Natural killer cell (primary cell): ENCODE data around the gene METTL3. TPM values are rescaled to one million over a fixed set of nuclear protein-coding genes. Genes with fewer than 3 reads are reported as not detected.
A peak's percentile ranks its signal among the peaks of the same experiment; 100 is the strongest.

Experiments
- ATAC-seq, 3 donors: fragments of 150-1000 bp in 2 of 3; fragments of 200-7000 bp in 1 of 3; cut with Tn5 transposase; 1 replicate in 1 of 3; 2 replicates in 2 of 3; pipeline ENCODE4 v1.10.0; 2021; ENCODE audit warnings: mild to moderate bottlenecking in 2 of 3, moderate library complexity in 2 of 3
- DNase-seq, 2 donors: peaks; one replicate each; pipeline versions ENCODE4 v3.0.0 to v3.0.0-alpha.2; 2013 to 2021; ENCODE audit warnings: mixed read lengths in 1 of 2
- H3K27ac ChIP-seq: one replicate; pipeline ENCODE4 v1.5.1; 2013; ENCODE audit warnings: mild to moderate bottlenecking, low read length
- H3K27me3 ChIP-seq: one replicate; pipeline ENCODE4 v1.6.1; 2013; ENCODE audit warnings: low read length; ENCODE audit not compliant: control insufficient read depth, insufficient read depth
- H3K36me3 ChIP-seq: one replicate; pipeline ENCODE4 v1.6.1; 2013; ENCODE audit warnings: low read length; ENCODE audit not compliant: control insufficient read depth, insufficient read depth
- H3K4me1 ChIP-seq: one replicate; pipeline ENCODE4 v1.6.1; 2013; ENCODE audit warnings: low read length; ENCODE audit not compliant: control insufficient read depth, insufficient read depth
- H3K4me3 ChIP-seq: one replicate; pipeline ENCODE4 v1.5.1; 2013; ENCODE audit warnings: low read length
- H3K9me3 ChIP-seq: one replicate; pipeline ENCODE4 v1.6.1; 2013; ENCODE audit warnings: low read length; ENCODE audit not compliant: control insufficient read depth, insufficient read depth
- H3K27ac Mint-ChIP-seq, 2 donors: one replicate each; pipeline ENCODE4 v1.8.0; 2022; ENCODE audit warnings: mild to moderate bottlenecking in 2 of 2, mixed read lengths in 2 of 2, moderate library complexity in 1 of 2
- H3K27me3 Mint-ChIP-seq, 2 donors: one replicate each; pipeline ENCODE4 v1.8.0; 2022; ENCODE audit warnings: low read depth in 2 of 2, mixed read lengths in 2 of 2
- H3K36me3 Mint-ChIP-seq: one replicate; pipeline ENCODE4 v1.8.0; 2022; ENCODE audit warnings: mixed read lengths
- H3K4me1 Mint-ChIP-seq, 2 donors: one replicate each; pipeline ENCODE4 v1.8.0; 2022; ENCODE audit warnings: mixed read lengths in 2 of 2
- H3K4me3 Mint-ChIP-seq: one replicate; pipeline ENCODE4 v1.8.0; 2022; ENCODE audit warnings: mild to moderate bottlenecking, moderate library complexity, mixed read lengths
- H3K9me3 Mint-ChIP-seq, 2 donors: one replicate each; pipeline ENCODE4 v1.8.0; 2022; ENCODE audit warnings: mixed read lengths in 2 of 2
- WGBS: methylation state at CpG from one replicate; pipeline ENCODE4 v1.1.7; 2013; ENCODE audit warnings: missing lambda C conversion rate; ENCODE audit not compliant: insufficient coverage; 5-methylcytosine and 5-hydroxymethylcytosine counted together
- intact Hi-C: fragments of 100-400 bp; cut with micrococcal nuclease; formaldehyde crosslinking; loops from one replicate; pipeline ENCODE4 v1.14.2; 2022
- total RNA-seq, 4 donors: library from RNA; stranded (reverse); fragments of 120-200 nt in 1 of 4; gene quantifications; one replicate each; pipeline versions ENCODE4 v1.2.3 to v1.2.4, GENCODE V29; 2013 to 2022
- TF ChIP-seq, protein P1 (sequence below): fragments of 200-600 bp; IDR thresholded peaks from one replicate; pipeline ENCODE4 v1.8.0; 2022; ENCODE audit warnings: antibody characterized with exemption

METTL3 gene
- total RNA-seq: 10 to 100 TPM; 63.3 to 72.5 (median 68.3) TPM
- 96.4 TPM for total RNA-seq (2013)

DNA sequence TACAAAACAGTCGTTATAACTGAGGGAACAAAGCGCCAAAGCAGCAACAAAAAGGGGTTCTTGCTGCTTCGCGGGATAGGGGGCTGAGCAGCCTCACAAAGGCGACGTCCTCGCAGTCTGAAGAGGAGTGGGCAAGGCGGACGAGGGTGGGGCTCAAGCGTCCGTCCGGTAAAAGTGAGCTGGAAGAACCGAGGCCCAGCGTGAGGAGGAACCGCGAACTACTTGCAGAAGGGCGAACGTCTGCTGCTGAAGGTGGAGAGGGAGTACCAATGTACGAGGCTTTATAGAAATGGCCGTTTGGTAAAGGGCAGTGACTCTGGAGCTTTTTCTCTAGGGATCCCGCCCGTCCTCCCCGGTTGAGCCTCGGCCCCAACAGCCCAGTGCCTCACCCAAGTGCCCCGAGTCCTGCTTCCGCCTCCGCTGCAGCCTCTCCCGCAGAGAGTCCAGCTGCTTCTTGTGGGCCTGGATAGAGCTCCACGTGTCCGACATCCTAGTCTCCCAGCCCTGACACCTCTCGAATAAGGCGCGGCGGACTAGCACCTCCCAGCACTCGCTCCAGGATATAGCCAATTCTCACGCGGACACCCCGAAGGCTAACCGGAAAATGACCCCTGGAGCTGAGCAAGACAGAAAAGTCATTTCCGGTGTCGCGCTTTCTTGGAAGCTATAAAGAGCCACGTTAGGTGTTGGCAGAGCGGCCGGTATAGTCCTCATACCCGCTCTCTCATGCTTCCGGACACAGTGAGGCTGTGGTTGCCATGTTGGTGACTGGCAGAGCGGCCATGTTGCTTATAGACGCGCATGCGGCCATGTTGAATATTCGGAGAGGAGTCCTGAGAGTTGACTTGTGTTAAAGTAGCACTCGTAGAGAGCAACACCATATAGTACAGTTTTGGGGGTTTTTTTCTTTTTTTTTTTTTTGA lies at the start of gene METTL3:
Gene METTL3, minus strand, starts transcription at position 606 of the 923 bp plus-strand sequence. Its CDS starts 117 bp downstream, at position 489.
- H3K9me3 Mint-ChIP-seq: peaks cover 0 to 2% of the 10 kb centered on the region in 2 donors
- H3K27ac Mint-ChIP-seq: peak within 1 kb of the TSS; percentile 96 to 98
- peak within 1 kb of the TSS; percentile 82 for H3K4me3 ChIP-seq
- H3K9me3 ChIP-seq: no peaks in the 10 kb centered on the region
- H3K36me3 Mint-ChIP-seq: no peaks in the 10 kb centered on the region
- peaks cover 5% of the 10 kb centered on the region for H3K36me3 ChIP-seq
- no peaks in the 10 kb centered on the region for H3K27me3 Mint-ChIP-seq
- TF ChIP-seq, protein P1, sequence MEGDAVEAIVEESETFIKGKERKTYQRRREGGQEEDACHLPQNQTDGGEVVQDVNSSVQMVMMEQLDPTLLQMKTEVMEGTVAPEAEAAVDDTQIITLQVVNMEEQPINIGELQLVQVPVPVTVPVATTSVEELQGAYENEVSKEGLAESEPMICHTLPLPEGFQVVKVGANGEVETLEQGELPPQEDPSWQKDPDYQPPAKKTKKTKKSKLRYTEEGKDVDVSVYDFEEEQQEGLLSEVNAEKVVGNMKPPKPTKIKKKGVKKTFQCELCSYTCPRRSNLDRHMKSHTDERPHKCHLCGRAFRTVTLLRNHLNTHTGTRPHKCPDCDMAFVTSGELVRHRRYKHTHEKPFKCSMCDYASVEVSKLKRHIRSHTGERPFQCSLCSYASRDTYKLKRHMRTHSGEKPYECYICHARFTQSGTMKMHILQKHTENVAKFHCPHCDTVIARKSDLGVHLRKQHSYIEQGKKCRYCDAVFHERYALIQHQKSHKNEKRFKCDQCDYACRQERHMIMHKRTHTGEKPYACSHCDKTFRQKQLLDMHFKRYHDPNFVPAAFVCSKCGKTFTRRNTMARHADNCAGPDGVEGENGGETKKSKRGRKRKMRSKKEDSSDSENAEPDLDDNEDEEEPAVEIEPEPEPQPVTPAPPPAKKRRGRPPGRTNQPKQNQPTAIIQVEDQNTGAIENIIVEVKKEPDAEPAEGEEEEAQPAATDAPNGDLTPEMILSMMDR: no peak
- H3K27ac ChIP-seq: peak within 1 kb of the TSS; percentile 73
- intact Hi-C loops: loop anchor here (1.0 kb wide), 3 partner anchors 34 to 74 kb away; partner anchors contain the start of genes CHD8 and TOX4
- DNase-seq (peak; percentile 91 to 98), ATAC-seq (peak; percentile 98 to 100 (median 99))
- H3K4me1 Mint-ChIP-seq: peaks cover 35 to 40% of the 10 kb centered on the region in 2 donors
- H3K27me3 ChIP-seq: no peaks in the 10 kb centered on the region
- peak within 1 kb of the TSS; percentile 97 for H3K4me3 Mint-ChIP-seq
- peaks cover 17% of the 10 kb centered on the region for H3K4me1 ChIP-seq
- under 1% methylated on average over 53 of the region's 53 CpGs for WGBS

DNA sequence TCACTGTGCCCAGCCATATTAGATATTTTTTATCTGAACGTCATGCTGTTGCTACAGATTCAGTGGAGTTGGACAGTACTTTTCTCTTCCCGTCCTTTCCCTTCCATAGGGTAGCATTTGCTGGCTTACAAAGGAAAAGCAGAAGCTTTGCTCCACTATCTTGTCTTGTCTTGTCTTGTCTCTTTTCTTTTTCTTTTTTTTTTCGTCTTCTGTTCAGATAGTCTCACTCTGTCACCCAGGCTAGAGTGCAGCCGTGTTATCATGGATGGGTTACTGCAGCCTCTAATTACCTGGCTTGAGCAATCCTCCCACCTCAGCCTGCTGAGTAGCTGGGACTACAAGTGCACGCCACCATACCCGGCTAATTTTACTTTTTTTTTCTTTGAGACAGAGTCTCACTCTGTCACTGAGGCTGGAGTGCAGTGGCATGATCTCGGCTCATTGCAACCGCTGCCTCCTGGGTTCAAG lies 47.6 kb upstream of the METTL3 start:
- ATAC-seq (no peak), DNase-seq (no peak)
- no peaks in the 10 kb centered on the region for H3K36me3 ChIP-seq
- no peaks in the 10 kb centered on the region for H3K9me3 ChIP-seq
- Mint-ChIP-seq H3K27me3 (no peaks in the 10 kb centered on the region), H3K36me3 (no peaks in the 10 kb centered on the region), H3K9me3 (no peaks in the 10 kb centered on the region), H3K4me3 (no peak overlapping the region), H3K27ac (no peak overlapping the region), H3K4me1 (peaks cover 6% of the 10 kb centered on the region in 2 donors)
- H3K4me3 ChIP-seq: no peak overlapping the region
- intact Hi-C loops: no loop called here
- no peaks in the 10 kb centered on the region for H3K27me3 ChIP-seq
- no peak overlapping the region for H3K27ac ChIP-seq
- TF ChIP-seq, protein P1: no peak
- 91% methylated on average over 8 of the region's 8 CpGs for WGBS
- peaks cover 5% of the 10 kb centered on the region for H3K4me1 ChIP-seq

DNA sequence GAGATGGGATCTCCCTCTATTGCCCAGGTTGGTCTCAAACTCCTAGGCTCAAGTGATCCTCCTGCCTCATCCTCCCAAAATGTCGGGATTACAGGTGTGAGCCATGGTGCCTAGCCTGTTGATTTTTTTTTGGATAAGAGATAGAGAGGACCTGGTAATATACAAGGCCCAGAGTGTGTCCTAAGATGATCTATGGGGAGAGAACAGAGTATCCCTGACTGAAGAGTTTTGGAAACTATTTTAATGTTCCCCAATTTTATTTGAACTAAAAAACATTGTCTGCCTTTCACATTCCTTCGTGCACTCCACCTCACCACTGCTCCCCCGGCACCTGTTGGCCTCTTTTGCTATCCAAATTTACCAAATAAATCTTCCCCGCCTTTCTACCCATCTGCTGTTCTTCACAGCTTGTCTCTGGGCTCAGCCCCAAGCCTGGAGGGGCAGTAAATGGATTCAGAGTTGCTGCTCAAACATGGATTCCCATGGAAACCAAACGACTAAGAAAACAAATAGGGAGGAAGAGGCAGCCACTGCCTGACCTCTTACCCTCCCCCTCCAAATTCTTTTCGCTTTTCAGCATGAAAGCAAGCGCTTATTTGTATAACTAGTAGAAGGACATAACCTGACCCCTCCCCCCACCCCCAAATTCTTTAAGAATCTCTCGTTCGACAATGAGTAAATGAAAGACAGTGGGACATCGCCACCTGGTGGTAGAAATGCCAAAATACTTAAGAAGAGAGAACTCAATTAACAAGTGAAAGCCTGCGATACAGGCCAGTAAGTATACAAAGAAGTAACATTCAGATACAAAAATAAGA lies 46.2 kb upstream of the METTL3 start:
- Histone ChIP-seq H3K36me3 (no peaks in the 10 kb centered on the region), H3K9me3 (no peaks in the 10 kb centered on the region), H3K27me3 (no peaks in the 10 kb centered on the region), H3K4me3 (no peak overlapping the region), H3K27ac (no peak overlapping the region), H3K4me1 (peaks cover 5% of the 10 kb centered on the region)
- Mint-ChIP-seq H3K36me3 (no peaks in the 10 kb centered on the region), H3K27ac (peak overlapping the region in 1 of 2 donors; percentile 58), H3K4me1 (peaks cover 6% of the 10 kb centered on the region in 2 donors), H3K27me3 (no peaks in the 10 kb centered on the region), H3K9me3 (no peaks in the 10 kb centered on the region), H3K4me3 (peak overlapping the region; percentile 45)
- DNase-seq (peak; percentile 48 to 92), ATAC-seq (peak; percentile 72 to 80 (median 78))
- TF ChIP-seq, protein P1: peak; percentile 75
- 74% methylated on average over 3 of the region's 11 CpGs for WGBS
- intact Hi-C loops: loop anchor here (1.0 to 2.0 kb wide), 3 partner anchors 12 to 120 kb away; no protein-coding TSS in a partner anchor
